GM13977 (cell line): Measurements from ENCODE around the gene APBA1.

Source experiments
- DNase-seq: peaks from one replicate; pipeline ENCODE4 v3.0.0; 2012; ENCODE audit warnings: low spot score
- CTCF ChIP-seq: IDR thresholded peaks from 2 replicates; pipeline ENCODE4 v1.5.1; 2012; ENCODE audit warnings: mild to moderate bottlenecking, control low read depth; ENCODE audit not compliant: insufficient read depth; ENCODE audit errors: extremely low read depth, missing control alignments
- in situ Hi-C: fragments of 300-500 bp; cut with MboI; formaldehyde crosslinking; loops from one replicate; pipeline ENCODE4 v1.12.0; 2022; ENCODE audit warnings: low sequenced_read_pairs, low pct_unique_long_range_greater_than_20kb, mixed read lengths, inconsistent platforms; ENCODE audit not compliant: unreplicated experiment

The APBA1 gene

GRCh38 chr9:69380301-69380700, 291.9 kb downstream of the APBA1 start:
- no peak for TF ChIP-seq CTCF
- DNase-seq, result no peak
- in situ Hi-C loops, result no loop called here

GRCh38 chr9:69379270-69379982, 292.7 kb downstream of the APBA1 start:
- DNase-seq, result no peak
- in situ Hi-C loops, result no loop called here
- no peak for TF ChIP-seq CTCF

GRCh38 chr9:69377981-69378380, 294.2 kb downstream of the APBA1 start:
- DNase-seq, result no peak
- TF ChIP-seq CTCF, result no peak
- in situ Hi-C loops, result no loop called here
